Thyroid gland (tissue), 4 donors: ENCODE results near the gene PDZD8.

Source experiments
- POLR2A ChIP-seq, 2 donors: fragments of 450-650 bp; IDR thresholded peaks; one replicate each; pipeline ENCODE4 v1.6.1; 2017; ENCODE audit warnings: antibody characterized with exemption in 2 of 2, mild to moderate bottlenecking in 2 of 2, moderate library complexity in 1 of 2
- TF ChIP-seq, protein P1 (sequence below), 6 experiments: fragments of 200-600 bp in 3 of 6; fragments of 450-650 bp in 3 of 6; sonication (generic) in 3 of 6; IDR thresholded peaks; one replicate each; pipeline ENCODE4 v1.5.1; 2016 to 2019; ENCODE audit warnings: antibody characterized with exemption in 6 of 6, mild to moderate bottlenecking in 2 of 6, inconsistent platforms in 1 of 6, moderate library complexity in 1 of 6

DNA sequence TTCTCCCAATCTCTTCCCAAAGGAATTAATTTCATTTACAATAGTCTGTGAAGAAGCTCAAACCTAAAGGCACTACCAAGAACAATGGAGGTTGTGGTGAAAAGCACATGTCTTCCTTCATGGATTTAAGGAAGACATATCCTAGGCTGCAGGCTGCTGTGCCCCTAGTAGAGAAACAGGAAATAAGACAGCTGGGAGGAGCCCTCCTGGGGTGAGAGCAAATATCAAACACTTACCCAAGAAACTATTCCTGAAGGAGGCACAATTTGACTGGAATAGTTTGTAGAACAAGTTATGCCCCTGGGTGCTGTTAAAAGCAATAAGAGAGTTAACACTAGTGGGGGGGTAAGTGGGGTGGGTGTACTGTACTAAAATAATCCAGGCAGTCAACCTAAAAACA, 30.1 kb downstream of the PDZD8 start:
- TF ChIP-seq, protein P1, sequence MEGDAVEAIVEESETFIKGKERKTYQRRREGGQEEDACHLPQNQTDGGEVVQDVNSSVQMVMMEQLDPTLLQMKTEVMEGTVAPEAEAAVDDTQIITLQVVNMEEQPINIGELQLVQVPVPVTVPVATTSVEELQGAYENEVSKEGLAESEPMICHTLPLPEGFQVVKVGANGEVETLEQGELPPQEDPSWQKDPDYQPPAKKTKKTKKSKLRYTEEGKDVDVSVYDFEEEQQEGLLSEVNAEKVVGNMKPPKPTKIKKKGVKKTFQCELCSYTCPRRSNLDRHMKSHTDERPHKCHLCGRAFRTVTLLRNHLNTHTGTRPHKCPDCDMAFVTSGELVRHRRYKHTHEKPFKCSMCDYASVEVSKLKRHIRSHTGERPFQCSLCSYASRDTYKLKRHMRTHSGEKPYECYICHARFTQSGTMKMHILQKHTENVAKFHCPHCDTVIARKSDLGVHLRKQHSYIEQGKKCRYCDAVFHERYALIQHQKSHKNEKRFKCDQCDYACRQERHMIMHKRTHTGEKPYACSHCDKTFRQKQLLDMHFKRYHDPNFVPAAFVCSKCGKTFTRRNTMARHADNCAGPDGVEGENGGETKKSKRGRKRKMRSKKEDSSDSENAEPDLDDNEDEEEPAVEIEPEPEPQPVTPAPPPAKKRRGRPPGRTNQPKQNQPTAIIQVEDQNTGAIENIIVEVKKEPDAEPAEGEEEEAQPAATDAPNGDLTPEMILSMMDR (IDR thresholded peaks at IDR 0.05), result no peak
- TF ChIP-seq POLR2A (IDR thresholded peaks at IDR 0.05), result no peak
